ENCODE results near the gene CFAP61.

CFAP61 gene

DNA sequence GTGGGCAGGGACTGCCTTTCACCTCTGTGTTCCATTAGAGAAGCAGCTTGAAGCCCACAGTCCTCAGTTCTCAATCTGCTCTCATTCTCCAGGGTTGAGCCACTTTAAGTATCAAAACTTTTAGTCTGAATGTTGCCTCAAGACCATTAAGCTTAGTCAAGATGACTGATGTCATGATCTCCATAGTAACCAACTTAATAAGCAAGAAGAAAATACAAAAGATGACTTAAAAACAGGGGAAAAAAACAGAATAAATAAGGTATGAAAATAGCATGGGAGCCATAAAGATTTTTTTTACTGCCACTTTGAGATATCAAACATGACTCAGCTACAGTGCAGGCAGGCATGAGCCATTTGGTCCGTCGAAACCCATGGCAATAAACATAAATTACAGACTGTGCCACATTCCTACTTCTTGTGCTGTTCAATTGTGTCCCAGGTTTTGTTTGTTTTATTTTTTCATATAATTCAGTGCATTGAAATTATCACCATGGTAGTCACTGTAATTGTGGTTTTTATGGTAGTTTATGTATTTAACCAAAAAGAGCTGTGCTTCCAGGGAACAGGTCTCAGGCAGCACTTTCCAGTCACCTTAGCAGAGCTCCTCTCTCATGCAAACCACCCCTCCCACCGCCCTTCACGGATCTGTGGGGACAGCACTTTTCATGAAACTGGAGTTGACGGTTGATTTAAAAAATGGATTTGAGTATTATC is 159.1 kb downstream of the CFAP61 start (continued):
- TF ChIP-seq, protein P1, sequence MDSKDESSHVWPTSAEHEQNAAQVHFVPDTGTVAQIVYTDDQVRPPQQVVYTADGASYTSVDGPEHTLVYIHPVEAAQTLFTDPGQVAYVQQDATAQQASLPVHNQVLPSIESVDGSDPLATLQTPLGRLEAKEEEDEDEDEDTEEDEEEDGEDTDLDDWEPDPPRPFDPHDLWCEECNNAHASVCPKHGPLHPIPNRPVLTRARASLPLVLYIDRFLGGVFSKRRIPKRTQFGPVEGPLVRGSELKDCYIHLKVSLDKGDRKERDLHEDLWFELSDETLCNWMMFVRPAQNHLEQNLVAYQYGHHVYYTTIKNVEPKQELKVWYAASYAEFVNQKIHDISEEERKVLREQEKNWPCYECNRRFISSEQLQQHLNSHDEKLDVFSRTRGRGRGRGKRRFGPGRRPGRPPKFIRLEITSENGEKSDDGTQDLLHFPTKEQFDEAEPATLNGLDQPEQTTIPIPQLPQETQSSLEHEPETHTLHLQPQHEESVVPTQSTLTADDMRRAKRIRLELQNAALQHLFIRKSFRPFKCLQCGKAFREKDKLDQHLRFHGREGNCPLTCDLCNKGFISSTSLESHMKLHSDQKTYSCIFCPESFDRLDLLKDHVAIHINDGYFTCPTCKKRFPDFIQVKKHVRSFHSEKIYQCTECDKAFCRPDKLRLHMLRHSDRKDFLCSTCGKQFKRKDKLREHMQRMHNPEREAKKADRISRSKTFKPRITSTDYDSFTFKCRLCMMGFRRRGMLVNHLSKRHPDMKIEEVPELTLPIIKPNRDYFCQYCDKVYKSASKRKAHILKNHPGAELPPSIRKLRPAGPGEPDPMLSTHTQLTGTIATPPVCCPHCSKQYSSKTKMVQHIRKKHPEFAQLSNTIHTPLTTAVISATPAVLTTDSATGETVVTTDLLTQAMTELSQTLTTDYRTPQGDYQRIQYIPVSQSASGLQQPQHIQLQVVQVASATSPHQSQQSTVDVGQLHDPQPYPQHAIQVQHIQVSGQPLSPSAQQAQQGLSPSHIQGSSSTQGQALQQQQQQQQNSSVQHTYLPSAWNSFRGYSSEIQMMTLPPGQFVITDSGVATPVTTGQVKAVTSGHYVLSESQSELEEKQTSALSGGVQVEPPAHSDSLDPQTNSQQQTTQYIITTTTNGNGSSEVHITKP (tag by site-specific recombination; IDR thresholded peaks at IDR 0.05), result peak; percentile 87

DNA sequence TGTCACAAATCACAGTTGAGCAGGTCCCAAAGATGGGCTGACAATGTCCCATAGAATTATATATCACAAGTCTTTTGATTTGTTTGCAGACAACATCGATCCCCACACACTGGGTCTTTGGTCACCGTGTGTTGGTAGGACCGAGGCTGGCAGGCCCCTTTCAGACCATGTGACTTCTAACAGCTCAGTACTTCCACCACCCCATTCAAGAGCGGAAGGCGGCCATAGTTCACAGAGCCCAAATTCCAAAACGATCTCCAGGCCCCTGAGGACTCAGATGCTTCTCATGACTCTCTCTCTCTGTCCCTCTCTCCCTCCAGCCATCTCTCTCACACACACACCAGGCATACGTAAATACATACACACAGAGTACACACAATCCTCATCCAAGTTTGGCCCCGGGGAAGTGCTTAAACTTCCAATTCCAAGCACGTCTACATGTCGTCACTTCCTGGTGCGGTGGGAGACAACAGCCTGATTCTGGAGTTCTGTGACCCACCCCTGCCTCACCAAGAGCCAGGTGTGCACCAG is 159.7 kb downstream of the CFAP61 start:
- TF ChIP-seq MZF1 (tag by site-specific recombination; IDR thresholded peaks at IDR 0.05; ENCODE audit: borderline replicate concordance), result peak; percentile 86; the same call in 1 of the 2 replicates
- TF ChIP-seq, protein P2, sequence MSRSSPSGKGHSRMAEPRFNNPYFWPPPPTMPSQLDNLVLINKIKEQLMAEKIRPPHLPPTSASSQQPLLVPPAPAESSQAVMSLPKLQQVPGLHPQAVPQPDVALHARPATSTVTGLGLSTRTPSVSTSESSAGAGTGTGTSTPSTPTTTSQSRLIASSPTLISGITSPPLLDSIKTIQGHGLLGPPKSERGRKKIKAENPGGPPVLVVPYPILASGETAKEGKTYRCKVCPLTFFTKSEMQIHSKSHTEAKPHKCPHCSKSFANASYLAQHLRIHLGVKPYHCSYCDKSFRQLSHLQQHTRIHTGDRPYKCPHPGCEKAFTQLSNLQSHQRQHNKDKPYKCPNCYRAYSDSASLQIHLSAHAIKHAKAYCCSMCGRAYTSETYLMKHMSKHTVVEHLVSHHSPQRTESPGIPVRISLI (tag by site-specific recombination; IDR thresholded peaks at IDR 0.05), result no peak
- TF ChIP-seq, protein P3, sequence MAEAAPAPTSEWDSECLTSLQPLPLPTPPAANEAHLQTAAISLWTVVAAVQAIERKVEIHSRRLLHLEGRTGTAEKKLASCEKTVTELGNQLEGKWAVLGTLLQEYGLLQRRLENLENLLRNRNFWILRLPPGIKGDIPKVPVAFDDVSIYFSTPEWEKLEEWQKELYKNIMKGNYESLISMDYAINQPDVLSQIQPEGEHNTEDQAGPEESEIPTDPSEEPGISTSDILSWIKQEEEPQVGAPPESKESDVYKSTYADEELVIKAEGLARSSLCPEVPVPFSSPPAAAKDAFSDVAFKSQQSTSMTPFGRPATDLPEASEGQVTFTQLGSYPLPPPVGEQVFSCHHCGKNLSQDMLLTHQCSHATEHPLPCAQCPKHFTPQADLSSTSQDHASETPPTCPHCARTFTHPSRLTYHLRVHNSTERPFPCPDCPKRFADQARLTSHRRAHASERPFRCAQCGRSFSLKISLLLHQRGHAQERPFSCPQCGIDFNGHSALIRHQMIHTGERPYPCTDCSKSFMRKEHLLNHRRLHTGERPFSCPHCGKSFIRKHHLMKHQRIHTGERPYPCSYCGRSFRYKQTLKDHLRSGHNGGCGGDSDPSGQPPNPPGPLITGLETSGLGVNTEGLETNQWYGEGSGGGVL (tag by site-specific recombination; IDR thresholded peaks at IDR 0.05), result 0 out of 2 replicates have a peak, but pooled peaks have one; percentile 25
- no peak for TF ChIP-seq ZNF214 (tag by site-specific recombination; IDR thresholded peaks at IDR 0.05; ENCODE audit: borderline replicate concordance)
- TF ChIP-seq ZNF335 (tag by site-specific recombination; conservative IDR thresholded peaks at IDR 0.05), result peak; percentile 28; the same call in 1 of the 2 replicates
- TF ChIP-seq ZBTB20 (tag by site-specific recombination; IDR thresholded peaks at IDR 0.05), result peak; percentile 80; the same call in 1 of the 2 replicates
- TF ChIP-seq, protein P4, sequence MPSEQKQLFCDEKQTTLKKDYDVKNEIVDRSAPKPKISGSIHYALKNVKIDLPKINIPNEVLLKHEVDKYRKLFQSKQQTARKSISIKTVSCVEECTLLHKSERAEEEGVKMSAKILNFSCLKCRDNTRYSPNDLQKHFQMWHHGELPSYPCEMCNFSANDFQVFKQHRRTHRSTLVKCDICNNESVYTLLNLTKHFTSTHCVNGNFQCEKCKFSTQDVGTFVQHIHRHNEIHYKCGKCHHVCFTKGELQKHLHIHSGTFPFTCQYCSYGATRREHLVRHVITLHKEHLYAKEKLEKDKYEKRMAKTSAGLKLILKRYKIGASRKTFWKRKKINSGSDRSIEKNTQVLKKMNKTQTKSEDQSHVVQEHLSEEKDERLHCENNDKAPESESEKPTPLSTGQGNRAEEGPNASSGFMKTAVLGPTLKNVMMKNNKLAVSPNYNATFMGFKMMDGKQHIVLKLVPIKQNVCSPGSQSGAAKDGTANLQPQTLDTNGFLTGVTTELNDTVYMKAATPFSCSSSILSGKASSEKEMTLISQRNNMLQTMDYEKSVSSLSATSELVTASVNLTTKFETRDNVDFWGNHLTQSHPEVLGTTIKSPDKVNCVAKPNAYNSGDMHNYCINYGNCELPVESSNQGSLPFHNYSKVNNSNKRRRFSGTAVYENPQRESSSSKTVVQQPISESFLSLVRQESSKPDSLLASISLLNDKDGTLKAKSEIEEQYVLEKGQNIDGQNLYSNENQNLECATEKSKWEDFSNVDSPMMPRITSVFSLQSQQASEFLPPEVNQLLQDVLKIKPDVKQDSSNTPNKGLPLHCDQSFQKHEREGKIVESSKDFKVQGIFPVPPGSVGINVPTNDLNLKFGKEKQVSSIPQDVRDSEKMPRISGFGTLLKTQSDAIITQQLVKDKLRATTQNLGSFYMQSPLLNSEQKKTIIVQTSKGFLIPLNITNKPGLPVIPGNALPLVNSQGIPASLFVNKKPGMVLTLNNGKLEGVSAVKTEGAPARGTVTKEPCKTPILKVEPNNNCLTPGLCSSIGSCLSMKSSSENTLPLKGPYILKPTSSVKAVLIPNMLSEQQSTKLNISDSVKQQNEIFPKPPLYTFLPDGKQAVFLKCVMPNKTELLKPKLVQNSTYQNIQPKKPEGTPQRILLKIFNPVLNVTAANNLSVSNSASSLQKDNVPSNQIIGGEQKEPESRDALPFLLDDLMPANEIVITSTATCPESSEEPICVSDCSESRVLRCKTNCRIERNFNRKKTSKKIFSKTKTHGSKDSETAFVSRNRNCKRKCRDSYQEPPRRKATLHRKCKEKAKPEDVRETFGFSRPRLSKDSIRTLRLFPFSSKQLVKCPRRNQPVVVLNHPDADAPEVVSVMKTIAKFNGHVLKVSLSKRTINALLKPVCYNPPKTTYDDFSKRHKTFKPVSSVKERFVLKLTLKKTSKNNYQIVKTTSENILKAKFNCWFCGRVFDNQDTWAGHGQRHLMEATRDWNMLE (tag by site-specific recombination; conservative IDR thresholded peaks at IDR 0.05; ENCODE audit: low read depth), result peak; percentile 35; the same call in 1 of the 2 replicates
- TF ChIP-seq, protein P5, sequence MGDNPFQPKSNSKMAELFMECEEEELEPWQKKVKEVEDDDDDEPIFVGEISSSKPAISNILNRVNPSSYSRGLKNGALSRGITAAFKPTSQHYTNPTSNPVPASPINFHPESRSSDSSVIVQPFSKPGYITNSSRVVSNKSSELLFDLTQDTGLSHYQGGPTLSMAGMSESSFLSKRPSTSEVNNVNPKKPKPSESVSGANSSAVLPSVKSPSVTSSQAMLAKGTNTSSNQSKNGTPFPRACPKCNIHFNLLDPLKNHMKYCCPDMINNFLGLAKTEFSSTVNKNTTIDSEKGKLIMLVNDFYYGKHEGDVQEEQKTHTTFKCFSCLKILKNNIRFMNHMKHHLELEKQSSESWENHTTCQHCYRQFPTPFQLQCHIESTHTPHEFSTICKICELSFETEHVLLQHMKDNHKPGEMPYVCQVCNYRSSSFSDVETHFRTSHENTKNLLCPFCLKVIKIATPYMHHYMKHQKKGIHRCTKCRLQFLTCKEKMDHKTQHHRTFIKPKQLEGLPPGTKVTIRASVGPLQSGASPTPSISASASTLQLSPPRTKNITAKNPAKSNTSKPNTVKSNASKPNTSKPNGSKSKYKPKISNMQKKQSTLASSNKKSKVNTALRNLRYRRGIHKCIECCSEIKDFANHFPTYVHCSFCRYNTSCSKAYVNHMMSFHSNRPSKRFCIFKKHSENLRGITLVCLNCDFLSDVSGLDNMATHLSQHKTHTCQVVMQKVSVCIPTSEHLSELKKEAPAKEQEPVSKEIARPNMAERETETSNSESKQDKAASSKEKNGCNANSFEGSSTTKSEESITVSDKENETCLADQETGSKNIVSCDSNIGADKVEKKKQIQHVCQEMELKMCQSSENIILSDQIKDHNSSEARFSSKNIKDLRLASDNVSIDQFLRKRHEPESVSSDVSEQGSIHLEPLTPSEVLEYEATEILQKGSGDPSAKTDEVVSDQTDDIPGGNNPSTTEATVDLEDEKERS (tag by site-specific recombination; IDR thresholded peaks at IDR 0.05), result no peak
- TF ChIP-seq YY2 (tag by site-specific recombination; IDR thresholded peaks at IDR 0.05), result peak; percentile 66
- peak; percentile 70 for TF ChIP-seq ZNF341 (tag by site-specific recombination; IDR thresholded peaks at IDR 0.05; ENCODE audit: low read depth)
- peak overlapping the region; percentile 51; the same call in 1 of the 2 replicates for H3K27ac ChIP-seq (ENCODE audit: extremely low read depth, low read depth, low read length)
- CTCF ChIA-PET, result interaction anchor here (0.7 to 1.0 kb wide), 2 partner anchors 25 to 431 kb away, joined by 3 to 6 read pairs; no protein-coding TSS in a partner anchor

More for the DNA sequence above, 159.7 kb downstream of the CFAP61 start:
- POLR2A ChIA-PET, result no interaction called here
- Histone ChIP-seq H3K4me3 (ENCODE audit: low read depth, low read length) (no peak overlapping the region), H3K9me3 (ENCODE audit: control insufficient read depth, insufficient read depth, low read depth, low read length) (no peaks in the 10 kb centered on the region), H3K4me1 (ENCODE audit: control insufficient read depth, insufficient read depth, low read length) (peaks cover 29% of the 10 kb centered on the region), H3K36me3 (ENCODE audit: control insufficient read depth in 2 of 2, insufficient read depth in 1 of 2, low read length in 2 of 2) (no peaks in the 10 kb centered on the region)
